ENCODE measurements around the gene GALK1.

DNA sequence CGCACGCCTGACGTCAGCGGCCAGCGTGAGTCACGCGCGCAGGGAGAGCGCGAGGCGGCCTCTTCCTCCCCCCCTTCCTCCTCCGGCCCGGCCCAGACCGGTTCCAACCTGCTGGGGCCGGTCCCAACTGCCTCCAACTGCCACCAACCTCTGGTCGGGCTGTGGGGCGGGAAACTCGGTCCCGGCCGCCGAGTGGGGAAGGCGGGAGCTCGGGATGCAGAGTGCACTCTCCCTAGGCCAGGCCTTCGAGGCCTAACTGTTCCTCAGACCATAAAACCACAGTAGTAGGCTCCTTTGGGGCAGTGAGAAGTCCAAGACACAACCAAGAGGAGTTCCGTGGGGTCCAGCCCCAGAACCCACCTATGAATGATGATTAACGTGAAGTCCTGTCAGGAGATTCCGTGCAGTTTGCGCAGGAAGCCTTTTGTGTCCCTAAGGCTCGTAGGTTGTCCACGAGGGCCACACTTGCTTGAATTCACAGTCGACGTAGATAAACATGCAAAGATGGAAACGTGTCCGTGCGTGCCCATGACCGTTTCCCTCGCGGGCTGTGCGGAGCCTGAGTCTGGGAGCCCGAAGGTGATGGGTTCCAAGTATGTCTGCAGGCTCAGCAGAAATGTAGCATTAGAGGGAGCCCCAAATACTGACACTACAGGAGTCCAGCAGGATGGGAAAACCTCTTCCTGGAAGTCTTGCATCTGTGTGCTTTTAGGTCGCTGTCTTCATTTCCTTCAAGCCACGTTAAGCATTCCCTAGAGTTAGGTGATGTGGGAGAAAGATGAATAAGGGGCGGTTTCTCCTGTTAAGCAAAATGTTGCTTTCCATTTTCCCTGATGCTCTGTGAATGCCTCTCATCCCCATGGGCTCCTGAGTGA, 20.3 kb upstream of the GALK1 start:
- TF ChIP-seq, protein P1, sequence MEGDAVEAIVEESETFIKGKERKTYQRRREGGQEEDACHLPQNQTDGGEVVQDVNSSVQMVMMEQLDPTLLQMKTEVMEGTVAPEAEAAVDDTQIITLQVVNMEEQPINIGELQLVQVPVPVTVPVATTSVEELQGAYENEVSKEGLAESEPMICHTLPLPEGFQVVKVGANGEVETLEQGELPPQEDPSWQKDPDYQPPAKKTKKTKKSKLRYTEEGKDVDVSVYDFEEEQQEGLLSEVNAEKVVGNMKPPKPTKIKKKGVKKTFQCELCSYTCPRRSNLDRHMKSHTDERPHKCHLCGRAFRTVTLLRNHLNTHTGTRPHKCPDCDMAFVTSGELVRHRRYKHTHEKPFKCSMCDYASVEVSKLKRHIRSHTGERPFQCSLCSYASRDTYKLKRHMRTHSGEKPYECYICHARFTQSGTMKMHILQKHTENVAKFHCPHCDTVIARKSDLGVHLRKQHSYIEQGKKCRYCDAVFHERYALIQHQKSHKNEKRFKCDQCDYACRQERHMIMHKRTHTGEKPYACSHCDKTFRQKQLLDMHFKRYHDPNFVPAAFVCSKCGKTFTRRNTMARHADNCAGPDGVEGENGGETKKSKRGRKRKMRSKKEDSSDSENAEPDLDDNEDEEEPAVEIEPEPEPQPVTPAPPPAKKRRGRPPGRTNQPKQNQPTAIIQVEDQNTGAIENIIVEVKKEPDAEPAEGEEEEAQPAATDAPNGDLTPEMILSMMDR (IDR thresholded peaks at IDR 0.05 in 4 of 5, conservative IDR thresholded peaks at IDR 0.05 in 1 of 5) = no peak
- TF ChIP-seq POLR2A (IDR thresholded peaks at IDR 0.05) = peak; percentile 81 to 87

All from gastrocnemius medialis (tissue), 4 donors.